ENCODE measurements around the gene PLAAT2. TPM values are rescaled to one million over a fixed set of nuclear protein-coding genes. Genes with fewer than 3 reads are reported as not detected.

PLAAT2 gene
- polyA plus RNA-seq, 1 of the 3 experiments (the other 2 are of a cell fraction): 0.53 TPM

DNA sequence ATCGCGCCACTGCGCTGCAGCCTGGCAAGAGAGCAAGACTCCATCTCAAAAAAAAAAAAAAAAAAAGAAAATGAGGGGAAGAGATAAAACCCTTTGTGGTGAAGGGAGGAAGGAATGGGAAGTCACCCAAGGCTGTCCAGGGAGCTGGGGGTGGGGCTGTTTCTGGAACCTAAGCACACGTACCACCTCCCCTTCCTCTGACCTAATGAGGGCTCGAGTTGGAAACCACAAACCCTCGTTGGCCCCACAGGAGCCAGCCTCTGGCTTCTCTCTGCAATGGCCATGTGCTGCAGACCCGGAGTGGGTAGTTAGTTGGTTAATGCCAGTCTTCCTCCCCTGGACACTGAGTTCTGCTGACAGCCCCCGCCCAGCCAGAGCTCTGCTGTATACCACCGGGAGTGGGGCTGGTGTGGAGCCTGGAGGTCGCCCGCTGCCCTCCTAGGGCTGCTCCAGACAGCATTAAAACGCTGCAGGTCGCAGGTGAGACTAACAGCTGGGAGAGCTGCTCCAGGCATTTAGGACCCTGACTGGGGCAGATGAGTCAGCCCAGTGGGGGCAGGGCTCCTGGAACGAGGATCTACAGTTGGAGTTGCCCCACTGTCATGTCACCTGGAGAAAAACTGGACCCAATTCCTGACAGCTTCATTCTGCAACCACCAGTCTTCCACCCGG is 57.2 kb downstream of the PLAAT2 start, which contains the start of gene LGALS12:
TSS of gene LGALS12 (plus strand) at position 228 of the 672 bp plus-strand sequence. CDS start at position 603, 375 bp downstream.
- Histone ChIP-seq H2AFZ (ENCODE audit: low read depth) (no peak within 1 kb of the TSS), H3K27ac (ENCODE audit: low read depth in 2 of 2, low read length in 1 of 2) (no peak within 1 kb of the TSS), H3K9me3 (no peaks in the 10 kb centered on the region), H3K9ac (no peak within 1 kb of the TSS), H3K9me2 (no peaks in the 10 kb centered on the region), H3K79me2 (ENCODE audit: insufficient read depth) (no peaks in the 10 kb centered on the region), H3K4me3 (ENCODE audit: low read depth in 2 of 2, low read length in 1 of 2) (no peak within 1 kb of the TSS), H3K36me3 (replicated peaks in 1 of 2; ENCODE audit: control insufficient read depth in 1 of 2, insufficient read depth in 2 of 2, low read length in 1 of 2) (no peaks in the 10 kb centered on the region), H3K27me3 (ENCODE audit: insufficient read depth) (no peaks in the 10 kb centered on the region), H3F3A (replicated peaks; ENCODE audit: insufficient read depth) (no peaks in the 10 kb centered on the region), H4K20me1 (ENCODE audit: insufficient read depth) (no peaks in the 10 kb centered on the region), H3K4me1 (ENCODE audit: control insufficient read depth in 1 of 2, insufficient read depth in 2 of 2, low read depth in 1 of 2, low read length in 1 of 2) (peaks cover 0 to 3% of the 10 kb centered on the region in 2 experiments; a peak in 1 of 4 replicates), H3K4me2 (no peak within 1 kb of the TSS)
- TF ChIP-seq USF1 (IDR thresholded peaks at IDR 0.05; ENCODE audit: borderline replicate concordance, low read depth) (no peak), RXRA (IDR thresholded peaks at IDR 0.05; ENCODE audit: borderline replicate concordance, low read depth) (no peak), RAD21 (IDR thresholded peaks at IDR 0.05; ENCODE audit: low read length) (no peak), SIN3A (IDR thresholded peaks at IDR 0.05; ENCODE audit: borderline replicate concordance, low read depth, low read length) (no peak), JUND (IDR thresholded peaks at IDR 0.05) (no peak), POLR2AphosphoS5 (IDR thresholded peaks at IDR 0.05; ENCODE audit: low read depth, low read length) (no peak), GATA2 (CRISPR knock-in tag; IDR thresholded peaks at IDR 0.05) (no peak)
- ChIA-PET POLR2A (no interaction called here), CTCF (interaction anchor here (1.2 to 1.6 kb wide), 2 partner anchors 27 to 136 kb away, joined by 3 to 8 read pairs; no protein-coding TSS in a partner anchor)
- WGBS (ENCODE audit: low lambda C conversion rate): 59% methylated on average over 9 of the region's 15 CpGs
- no peak for DNase-seq

GRCh38 chr11:63504933-63505586 is 58.1 kb downstream of the PLAAT2 start:
- ChIA-PET POLR2A (no interaction called here), CTCF (interaction anchor here (0.6 to 1.2 kb wide), 2 partner anchors 26 to 341 kb away, joined by 3 to 8 read pairs; no protein-coding TSS in a partner anchor)
- H3K27me3 ChIP-seq (ENCODE audit: insufficient read depth): no peaks in the 10 kb centered on the region
- H3K9ac ChIP-seq: no peak overlapping the region
- no peak overlapping the region for H3K27ac ChIP-seq (ENCODE audit: low read depth in 2 of 2, low read length in 1 of 2)
- H3K4me3 ChIP-seq (ENCODE audit: low read depth in 2 of 2, low read length in 1 of 2): no peak overlapping the region
- WGBS (ENCODE audit: low lambda C conversion rate): 22% methylated on average over 4 of the region's 4 CpGs
- H3K9me3 ChIP-seq: peaks cover under 1% of the 10 kb centered on the region; the same call in 1 of the 2 replicates
- no peaks in the 10 kb centered on the region for H3F3A ChIP-seq (replicated peaks; ENCODE audit: insufficient read depth)
- TF ChIP-seq IRF3 (IDR thresholded peaks at IDR 0.05; ENCODE audit: low read depth, low read length) (no peak), ZBTB33 (IDR thresholded peaks at IDR 0.05; ENCODE audit: borderline replicate concordance, low read depth) (no peak), PBX3 (IDR thresholded peaks at IDR 0.05) (no peak), RAD21 (IDR thresholded peaks at IDR 0.05; ENCODE audit: low read length) (no peak), RXRA (IDR thresholded peaks at IDR 0.05; ENCODE audit: borderline replicate concordance, low read depth) (no peak), TCF12 (IDR thresholded peaks at IDR 0.05) (no peak)
- H3K36me3 ChIP-seq (replicated peaks in 1 of 2; ENCODE audit: control insufficient read depth in 1 of 2, insufficient read depth in 2 of 2, low read length in 1 of 2): no peaks in the 10 kb centered on the region
- no peak overlapping the region for H3K4me2 ChIP-seq
- no peak overlapping the region for H2AFZ ChIP-seq (ENCODE audit: low read depth)
- no peaks in the 10 kb centered on the region for H3K79me2 ChIP-seq (ENCODE audit: insufficient read depth)
- no peaks in the 10 kb centered on the region for H4K20me1 ChIP-seq (ENCODE audit: insufficient read depth)
- H3K4me1 ChIP-seq (ENCODE audit: control insufficient read depth in 1 of 2, insufficient read depth in 2 of 2, low read depth in 1 of 2, low read length in 1 of 2): no peaks in the 10 kb centered on the region
- DNase-seq: no peak
- no peaks in the 10 kb centered on the region for H3K9me2 ChIP-seq
